ENCODE results near the gene FOLR2. TPM values are rescaled to one million over a fixed set of nuclear protein-coding genes. Genes with fewer than 3 reads are reported as not detected.
"Not testable (repeated sequence)": the region's sequence is repeated elsewhere in the genome, so short reads cannot be mapped to it uniquely, and the experiment has no call there.

The FOLR2 gene
- total RNA-seq, 1 donor: not detected

DNA sequence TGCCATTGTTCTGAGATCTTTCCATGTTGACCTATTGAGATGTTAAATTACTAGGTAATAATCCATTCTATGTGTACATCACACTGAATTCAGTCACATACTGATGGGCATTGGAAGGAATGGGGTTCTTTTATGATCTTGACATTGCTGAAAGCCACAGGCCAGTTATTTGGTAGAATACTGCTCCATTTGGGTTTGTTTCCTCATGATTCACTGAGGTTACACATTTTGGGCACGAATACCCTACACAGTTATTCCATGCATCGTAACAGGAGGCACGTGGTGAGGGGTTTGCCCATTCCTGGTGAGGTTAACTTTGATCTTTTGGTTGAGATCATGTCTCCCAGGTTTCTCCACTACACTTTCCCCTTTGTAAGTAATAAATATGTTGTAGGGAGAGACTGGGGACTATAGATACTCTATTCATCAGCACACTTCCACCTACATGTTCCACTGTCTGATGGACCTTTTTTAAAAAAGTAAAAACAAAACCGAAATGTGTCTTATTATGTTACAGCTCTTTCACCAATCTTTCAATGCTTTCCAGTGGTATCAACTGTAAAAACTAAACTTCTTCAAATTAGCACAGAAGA is 36.7 kb upstream of the FOLR2 start:
- TF ChIP-seq CTCF (IDR thresholded peaks at IDR 0.05; ENCODE audit: insufficient read depth, low read depth, low read length): no peak
- DNase-seq (ENCODE audit: low read depth): no peak
- no peak overlapping the region for H3K4me3 ChIP-seq (ENCODE audit: low read depth, low read length)

DNA sequence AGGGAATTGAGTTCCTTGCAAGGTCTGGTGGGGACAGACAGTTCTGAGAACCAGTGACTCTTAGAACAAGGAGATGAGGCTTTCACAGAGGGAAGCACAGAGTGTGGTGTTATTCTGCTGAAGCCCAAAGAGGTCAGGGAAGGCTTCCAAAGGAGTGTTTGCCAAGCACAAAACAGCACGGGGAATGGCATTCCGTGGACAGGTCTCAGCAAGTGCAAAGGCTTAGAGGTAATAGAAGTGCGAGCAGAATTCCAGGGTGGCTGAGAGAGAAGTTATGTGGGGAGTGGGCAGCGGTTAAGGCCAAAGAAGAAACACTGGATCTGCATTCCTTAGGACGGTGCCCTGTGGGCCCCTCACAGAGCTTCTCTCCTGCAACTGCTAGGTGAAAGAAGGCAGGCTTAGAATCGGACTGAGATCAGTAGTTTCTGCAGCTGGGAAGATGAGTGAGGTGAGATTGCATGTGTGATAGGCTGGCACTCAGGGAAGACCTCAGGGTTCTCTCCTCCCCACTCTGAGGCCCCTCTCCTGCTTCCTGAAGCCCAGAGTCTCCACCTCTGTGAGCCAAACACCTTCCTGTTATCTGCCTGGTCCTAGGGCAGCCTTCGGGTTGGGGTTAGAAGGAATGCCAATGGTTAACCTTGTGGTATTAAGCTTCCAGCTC is 35.6 kb upstream of the FOLR2 start:
- not testable (repeated sequence) for H3K4me3 ChIP-seq (ENCODE audit: low read depth, low read length); DNase-seq (ENCODE audit: low read depth)

DNA sequence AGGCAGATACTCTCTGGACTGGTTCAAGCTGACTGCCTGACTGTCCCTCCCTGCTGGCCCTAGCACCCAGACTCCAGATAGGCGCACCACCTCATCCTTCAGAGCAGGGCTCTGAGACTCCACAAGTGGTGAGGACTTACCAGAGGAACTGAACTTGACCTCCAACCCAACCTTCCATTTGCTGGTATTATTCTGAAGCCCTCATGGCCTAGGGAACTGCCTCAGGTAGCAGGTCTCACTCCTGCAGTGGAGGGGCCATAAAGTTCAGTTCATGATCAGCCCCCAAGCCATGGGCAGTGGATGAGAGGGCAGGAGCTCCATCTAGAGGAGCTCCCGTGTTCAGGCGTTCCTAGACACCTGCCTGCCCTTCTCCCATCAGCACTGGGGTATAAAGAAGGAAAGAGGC is 35.0 kb upstream of the FOLR2 start:
- H3K4me3 ChIP-seq (ENCODE audit: low read depth, low read length); DNase-seq (ENCODE audit: low read depth): not testable (repeated sequence)
- peak; percentile 25 for TF ChIP-seq CTCF (IDR thresholded peaks at IDR 0.05; ENCODE audit: insufficient read depth, low read depth, low read length)

DNA sequence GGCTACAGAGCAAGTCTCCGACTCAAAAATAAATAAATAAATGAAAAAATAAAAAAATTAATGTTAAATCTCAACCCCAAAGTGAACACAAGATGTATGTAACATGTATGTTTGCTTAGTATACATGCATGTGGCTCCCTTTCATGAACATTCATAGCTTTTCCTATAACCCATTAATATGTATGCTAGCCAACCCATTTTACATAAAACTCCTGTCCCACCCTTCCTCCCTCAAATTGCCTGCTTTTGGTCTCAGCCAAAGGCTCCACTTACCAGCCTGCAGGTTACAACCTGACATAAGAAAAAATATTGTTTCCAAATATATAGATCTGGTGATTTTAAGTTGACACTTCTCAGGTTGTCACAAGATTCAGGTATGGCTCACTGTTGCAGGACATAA is 28.3 kb upstream of the FOLR2 start:
- H3K4me3 ChIP-seq (ENCODE audit: low read depth, low read length): no peak overlapping the region
- no peak for DNase-seq (ENCODE audit: low read depth)
- no peak for TF ChIP-seq CTCF (IDR thresholded peaks at IDR 0.05; ENCODE audit: insufficient read depth, low read depth, low read length)

- TF ChIP-seq CTCF (IDR thresholded peaks at IDR 0.05; ENCODE audit: insufficient read depth, low read depth, low read length): no peak
- H3K4me3 ChIP-seq (ENCODE audit: low read depth, low read length): no peak overlapping the region
- DNase-seq (ENCODE audit: low read depth): no peak
Observed at GRCh38 chr11:72189455-72190250, 26.9 kb upstream of the FOLR2 start.

DNA sequence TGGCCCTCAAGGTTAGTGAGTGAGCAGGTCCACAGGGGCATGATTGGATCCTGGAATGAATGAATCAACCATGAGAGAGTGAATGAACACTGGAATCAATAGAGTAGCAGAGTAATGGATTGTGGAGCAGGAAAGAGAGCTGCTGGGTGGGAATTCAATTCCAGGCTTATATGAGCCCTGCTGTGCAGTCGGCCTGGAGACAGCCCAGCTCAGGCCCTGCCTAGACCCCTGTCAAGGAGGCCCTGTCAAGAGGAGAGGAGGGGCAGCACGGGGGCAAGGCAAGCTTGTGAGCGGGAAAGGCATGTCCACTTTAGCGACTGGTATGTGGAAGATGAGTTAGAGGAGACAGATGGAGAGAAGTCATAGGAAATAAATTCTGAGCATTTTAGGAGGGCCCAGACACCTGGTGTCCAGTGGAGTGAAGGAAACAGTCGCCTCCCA is 25.9 kb upstream of the FOLR2 start:
- no peak for TF ChIP-seq CTCF (IDR thresholded peaks at IDR 0.05; ENCODE audit: insufficient read depth, low read depth, low read length)
- DNase-seq (ENCODE audit: low read depth): no peak
- H3K4me3 ChIP-seq (ENCODE audit: low read depth, low read length): no peak overlapping the region

GRCh38 chr11:72191961-72192381 is 24.6 kb upstream of the FOLR2 start, which contains the start of gene FOLR1:
Gene FOLR1, plus strand, starts transcription at chr11:72192140. Its CDS starts 34 bp downstream, at chr11:72192174.
- no peak for DNase-seq (ENCODE audit: low read depth)
- TF ChIP-seq CTCF (IDR thresholded peaks at IDR 0.05; ENCODE audit: insufficient read depth, low read depth, low read length): no peak
- H3K4me3 ChIP-seq (ENCODE audit: low read depth, low read length): no peak within 1 kb of the TSS
